ENCODE data around the gene SYNDIG1.

The SYNDIG1 gene

DNA sequence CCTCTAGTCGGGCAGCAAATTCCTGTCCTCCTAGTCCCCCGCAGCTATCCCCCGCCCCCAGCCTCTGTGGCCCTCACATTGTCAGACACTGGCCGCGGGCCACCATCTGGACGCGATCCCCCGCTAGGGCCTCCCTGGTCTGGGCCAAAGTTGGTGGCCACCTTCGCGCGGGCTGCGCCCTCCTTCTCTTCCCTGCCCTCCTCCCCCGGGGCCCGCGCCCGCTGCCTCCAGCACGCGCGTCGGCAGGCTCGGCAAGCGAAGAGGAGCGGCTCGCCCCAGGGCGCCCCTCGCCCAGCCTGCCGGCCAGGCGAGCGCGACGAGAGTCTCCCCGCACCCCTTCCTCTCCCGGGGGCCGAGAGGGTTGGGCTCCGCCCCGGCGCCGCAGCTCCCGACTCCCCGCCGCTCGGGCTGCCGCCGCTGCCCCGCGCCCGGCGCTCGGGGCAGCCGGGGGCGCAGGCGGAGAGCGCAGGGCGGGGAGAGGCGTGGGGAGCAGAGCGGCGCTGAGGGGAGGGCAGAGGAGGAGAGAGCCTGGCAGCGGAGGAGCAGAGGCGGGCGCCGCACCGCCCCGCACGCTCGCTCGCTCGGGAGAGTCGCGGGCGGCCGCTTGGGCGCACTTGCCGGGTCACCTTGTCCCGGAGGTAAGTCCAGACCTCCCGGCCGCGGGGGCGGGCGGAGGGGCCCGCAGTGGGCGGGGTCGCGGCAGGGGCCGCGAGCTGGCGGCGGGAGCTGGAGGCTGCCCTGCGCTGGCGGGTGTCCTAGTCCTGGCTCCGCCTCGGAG lies at the start of gene SYNDIG1:
Gene SYNDIG1, plus strand, starts transcription at position 514 of the 778 bp plus-strand sequence. CDS start 73,469 bp downstream, outside the sequence.
- DNase-seq (ENCODE audit: low spot score): no peak

DNA sequence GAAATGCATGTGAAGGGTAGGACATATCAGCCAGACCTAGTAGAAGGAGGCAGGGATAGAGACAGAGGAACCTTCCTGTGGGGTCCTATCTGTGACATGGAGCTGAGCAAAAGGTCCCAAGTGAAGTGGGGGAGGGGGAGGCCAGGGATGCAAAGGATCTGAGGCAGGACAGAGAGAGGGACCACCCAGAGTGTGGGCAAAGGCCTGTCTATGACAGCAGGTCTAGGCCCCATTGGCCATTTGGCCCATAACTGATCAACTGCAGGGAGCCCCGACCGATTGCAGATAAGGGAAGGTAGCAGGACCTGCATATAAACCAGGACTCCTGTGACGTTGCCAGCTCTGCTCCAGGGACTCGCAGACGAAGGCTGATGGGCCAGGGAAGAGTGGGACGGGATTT lies 49.6 kb upstream of the SYNDIG1 start:
- no peak for DNase-seq (ENCODE audit: low spot score)

DNA sequence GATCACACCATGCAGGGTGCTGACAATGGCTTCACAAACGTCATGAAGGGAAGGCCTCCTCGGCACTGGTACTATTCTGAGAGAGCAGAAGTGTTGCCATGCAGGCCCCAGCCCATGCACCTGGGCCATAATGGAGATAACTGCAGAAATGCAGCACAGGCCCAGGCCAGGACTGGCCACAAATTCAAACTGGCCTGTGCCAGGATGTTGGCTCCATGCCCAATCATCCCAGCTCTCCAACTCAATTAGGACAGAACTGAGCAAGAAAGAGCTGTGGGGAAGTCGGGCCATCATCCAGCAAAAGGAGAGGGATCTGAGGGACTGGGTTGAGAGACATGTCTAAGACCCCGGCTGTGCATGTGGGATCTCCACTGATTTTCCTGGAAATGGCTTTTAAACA lies 48.9 kb upstream of the SYNDIG1 start:
- no peak for DNase-seq (ENCODE audit: low spot score)

DNA sequence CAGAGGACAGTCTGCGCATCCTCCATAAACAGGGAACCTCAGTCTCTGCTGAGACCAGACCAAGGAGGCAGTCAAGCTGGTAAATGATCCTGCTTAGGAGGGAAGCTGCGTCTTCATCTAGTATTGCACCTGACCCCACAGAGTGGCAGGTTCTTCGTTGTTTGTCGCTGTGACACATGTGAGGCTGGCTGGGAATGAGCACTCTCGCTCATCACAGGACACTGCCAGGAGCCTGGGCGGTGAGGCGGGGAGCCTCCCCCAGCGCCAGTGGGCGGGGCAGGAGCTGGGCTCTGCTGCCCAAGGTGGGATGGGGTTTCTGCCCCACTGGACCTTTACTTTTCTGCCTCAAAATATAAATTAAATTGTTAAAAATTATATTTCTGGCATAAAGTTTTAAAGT lies 48.4 kb upstream of the SYNDIG1 start:
- no peak for DNase-seq (ENCODE audit: low spot score)

DNA sequence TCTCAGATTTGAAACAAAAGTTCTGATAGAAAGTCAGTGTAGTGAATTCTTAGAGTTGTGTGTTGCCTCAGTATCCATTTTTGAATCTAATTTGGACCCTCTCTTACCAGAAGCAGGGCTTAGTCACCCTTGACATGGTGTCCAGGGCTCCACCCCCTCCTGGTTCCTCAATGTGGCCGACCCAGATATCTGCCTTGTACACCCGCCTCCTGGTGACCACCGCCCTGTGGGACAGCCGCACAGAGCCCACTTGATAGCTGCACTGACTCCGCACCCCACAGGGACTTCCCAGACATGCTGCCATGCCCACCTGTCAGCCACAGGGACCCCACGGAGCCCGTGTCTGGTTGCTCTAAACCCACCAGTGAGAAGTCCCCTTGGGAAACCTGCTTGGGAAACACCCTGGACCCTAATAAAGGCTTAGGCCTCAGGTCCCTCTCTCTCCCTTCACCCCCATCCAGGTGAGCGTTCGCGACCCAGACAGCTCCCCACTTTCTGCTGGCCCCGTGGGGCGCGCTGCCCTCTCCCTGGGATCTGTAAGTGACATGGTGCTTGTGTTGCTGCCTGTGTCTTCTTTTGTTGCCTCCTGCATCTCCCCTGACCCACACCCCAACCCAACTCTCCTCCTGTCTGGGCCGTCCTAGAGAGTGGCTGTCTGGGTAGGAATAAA lies 47.2 kb upstream of the SYNDIG1 start:
- no peak for DNase-seq (ENCODE audit: low spot score)

DNA sequence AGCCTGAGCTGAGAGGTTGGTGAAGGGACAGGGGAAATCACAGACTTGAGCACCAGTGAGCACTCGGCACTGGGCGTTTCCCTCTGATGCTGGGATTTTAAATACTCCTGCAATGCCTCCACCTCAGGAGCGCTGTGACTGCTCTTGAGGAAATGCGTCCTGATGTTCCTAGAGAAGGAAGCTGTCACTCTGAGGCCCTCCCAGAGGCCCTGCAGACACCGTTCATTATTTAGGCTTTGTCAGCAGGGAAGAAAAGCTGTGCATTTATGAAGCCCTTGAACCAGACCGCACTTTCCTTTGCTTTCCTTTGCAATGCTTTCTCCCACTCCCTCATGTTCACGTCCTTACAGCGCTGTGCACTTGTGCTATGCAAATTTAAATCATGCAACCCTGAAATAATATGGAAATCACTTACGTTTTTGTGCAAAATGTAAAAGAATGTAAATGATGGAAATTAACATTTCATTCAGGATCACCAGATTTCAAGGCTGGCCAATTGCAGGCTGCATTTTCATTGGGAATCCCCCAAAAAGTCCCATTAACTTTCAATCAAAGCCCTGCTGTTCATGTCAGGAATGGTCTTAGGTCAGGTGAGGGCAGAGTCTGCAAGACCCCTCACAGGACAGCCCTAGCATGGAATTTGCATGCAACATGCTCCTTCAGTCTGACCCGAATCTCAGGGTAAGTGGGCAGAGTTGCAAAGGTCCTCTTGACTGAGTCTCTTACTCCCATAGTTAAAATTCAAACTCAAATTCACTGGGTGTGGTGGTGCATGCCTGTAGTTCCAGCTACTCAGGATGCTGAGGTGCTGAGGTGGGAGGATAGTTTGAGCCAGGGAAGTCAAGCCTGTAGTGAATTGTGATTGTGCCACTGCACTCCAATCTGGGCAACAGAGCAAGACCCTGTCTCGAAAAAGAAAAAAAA lies 45.8 kb upstream of the SYNDIG1 start:
- no peak for DNase-seq (ENCODE audit: low spot score)

DNA sequence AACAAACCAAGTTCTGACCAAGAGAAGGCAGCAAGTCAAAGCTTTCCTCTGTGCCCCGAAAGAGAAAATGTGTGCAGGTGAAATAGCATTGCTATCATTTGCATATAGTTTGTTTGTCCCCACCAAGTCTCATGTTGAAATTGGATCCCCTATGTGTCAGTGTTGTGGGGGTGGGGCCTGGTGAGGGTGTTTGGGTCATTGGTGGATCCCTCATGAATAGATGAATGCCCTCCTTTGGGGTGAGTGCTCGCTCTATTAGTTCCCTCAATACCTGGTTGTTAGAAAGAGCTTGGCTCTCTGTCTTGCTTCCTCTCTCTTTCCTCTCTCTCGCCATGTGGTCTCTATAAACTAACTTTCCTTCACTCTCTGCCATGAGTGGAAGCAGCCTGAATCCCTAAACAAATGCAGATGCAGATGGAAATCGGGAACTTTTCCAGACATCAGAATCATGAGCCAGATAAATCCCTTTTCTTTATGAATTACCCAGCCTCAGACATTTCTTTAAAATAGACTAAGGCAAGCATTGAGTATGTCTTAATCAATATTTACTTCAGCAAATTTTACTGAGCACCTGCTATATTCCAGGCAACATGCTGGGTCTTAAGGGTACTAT lies 43.8 kb upstream of the SYNDIG1 start:
- DNase-seq (ENCODE audit: low spot score): no peak

DNA sequence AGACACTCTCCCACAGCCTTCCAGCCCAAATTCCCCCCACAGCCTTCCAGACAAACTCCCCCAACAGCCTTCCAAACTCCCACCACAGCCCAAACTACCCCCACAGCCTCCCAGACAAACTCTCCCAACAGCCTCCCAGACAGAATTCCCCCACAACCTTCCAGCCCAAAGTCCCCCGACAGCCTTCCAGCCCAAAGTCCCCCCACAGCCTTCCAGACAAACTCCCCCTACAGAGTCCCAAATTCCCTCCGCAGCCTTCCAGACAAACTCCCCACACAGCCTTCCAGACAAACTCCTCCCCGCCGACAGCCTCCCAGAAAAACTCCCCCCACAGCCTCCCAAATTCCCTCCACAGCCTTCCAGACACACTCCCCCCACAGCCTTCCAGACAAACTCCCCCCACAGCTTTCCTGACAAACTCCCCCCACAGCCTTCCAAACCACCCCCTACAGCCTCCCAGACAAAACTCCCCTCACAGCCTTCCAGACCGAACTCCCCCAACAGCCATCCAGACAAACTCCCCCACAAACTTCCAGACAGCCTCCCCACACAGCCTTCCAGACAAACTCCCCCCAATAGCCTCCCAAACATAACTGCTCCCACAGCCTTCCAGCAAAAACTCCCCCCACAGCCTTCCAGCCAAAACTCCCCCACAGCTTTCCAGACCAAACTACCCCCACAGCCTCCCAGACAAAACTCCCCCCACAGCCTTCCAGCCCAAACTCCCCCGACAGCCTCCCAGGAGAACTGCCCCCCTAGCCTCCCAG lies 38.0 kb upstream of the SYNDIG1 start:
- DNase-seq (ENCODE audit: low spot score): no peak

DNA sequence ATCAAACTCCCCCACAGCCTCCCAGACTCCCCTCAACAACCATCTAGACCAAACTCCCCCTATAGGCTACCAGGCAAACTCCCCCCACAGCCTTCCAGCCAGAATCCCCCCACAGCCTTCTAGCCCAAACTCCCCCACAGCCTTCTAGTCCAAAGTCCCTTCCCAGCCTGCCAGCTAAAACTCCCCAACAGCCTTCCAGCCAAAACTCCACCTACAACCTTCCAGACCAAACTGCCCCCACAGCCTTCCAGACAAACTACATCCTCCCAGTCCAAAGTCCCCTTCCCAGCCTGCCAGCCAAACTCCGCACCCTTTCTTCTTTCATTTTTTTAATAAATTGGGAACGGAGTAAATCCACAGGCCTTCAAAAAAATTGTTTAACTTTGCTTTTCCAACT lies 37.4 kb upstream of the SYNDIG1 start:
- no peak for DNase-seq (ENCODE audit: low spot score)

DNA sequence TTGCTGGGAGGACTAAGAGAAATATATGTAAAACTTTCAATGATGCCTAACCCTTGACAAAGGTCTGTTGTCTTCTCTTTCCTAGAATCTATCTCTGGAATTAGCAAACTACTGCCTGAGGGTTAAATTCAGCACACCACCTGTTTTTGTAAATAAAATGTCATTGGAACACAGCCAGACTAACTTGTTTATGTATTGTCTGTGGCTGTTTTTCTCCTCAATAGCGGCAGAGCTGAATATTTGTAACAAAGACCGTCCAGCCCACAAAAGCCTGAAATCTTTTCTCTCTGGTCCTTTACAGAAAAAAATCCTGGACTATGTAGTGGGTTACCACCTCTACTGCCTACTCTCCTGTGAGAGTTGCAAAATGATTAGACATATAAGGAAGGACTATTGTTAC lies 33.3 kb upstream of the SYNDIG1 start:
- DNase-seq (ENCODE audit: low spot score): no peak

DNA sequence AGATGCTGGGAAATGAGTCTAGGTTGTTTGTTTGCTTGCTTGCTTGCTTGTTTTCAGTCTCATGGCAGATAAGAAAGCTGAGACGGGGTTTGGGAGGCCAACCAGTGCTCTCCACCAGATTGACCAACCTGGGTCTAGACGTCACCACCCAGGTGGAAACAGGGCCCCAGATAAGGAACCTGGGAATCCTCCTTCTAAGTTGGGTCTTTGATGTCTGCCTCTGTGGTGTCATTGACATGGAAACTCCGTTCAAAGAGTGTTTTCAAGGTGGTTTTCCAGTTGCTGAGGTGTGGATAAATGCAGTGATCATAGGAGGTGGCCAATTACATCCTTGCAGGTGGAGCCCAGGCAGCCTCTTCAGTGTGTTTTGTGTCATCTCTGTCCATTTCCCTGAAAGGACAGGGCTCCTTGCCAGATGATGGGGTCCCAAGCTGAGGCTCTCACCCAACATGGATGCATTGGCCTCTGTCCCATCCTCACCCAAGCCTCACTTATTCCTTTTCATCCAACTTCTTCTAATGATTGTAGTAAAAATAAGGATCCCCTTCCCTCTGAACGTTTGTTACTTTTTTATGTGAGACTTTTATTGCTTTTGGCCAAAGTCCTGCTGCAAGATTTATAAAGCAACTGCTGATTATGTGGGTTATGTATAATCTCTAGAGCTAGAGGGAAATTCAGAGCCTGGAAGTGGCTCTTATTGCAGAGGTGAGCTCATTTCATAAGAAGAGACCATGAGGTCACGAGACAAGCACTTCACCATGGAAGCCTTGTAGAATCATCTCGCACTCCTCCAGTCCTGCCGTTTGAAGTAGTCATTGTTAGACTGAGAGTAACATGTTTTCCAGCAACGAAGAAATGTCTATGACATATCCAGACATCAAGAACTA lies 32.0 kb upstream of the SYNDIG1 start:
- DNase-seq (ENCODE audit: low spot score): no peak

DNA sequence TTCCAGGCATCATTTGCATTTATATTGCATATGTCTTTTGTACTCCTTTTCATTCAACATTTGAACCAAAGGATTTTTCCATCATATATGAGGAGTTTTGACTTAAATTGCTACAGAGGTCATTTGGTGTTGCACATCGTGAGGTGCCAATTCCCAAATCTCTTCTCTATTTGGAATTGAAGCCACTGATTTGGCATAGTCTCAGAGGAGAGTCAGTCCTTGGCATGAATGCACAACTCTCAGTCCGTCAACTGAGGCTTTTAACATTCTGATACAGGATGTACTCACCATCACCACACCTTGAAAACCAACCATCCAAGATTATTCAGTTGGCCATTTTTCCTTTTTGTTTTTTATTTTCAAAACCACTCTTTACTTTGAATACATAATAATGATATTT lies 31.1 kb upstream of the SYNDIG1 start:
- no peak for DNase-seq (ENCODE audit: low spot score)

DNA sequence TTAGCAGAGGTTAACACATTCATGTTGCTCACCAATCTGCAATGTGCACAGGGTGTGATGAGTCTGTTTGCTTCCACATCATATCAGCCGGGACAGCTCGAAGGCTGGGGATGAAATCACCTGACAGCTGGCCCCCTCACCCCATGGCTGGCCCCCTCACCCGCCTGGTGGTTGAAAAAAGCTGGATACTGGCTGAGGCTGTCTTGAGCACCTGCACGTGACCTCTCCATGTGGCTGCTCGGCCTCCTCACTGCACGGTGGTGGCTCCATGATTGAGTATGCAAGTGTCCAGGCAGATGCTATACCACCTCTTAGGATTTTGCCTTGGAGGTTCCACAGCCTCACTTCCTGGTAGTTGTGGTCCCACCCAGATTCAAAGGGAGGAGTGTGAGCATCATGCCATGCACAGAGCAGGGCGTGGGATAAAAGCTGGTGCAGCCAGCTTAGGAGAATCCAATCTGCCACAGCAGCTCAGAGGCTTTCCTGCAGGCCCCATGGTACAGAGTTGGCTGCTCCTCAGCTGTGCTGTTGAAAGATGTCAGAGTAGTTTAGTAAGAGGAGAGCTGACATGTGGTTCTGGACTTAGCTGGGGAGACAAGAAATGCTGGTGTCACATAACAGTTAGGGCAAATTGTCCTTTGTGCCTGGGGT lies 29.6 kb upstream of the SYNDIG1 start:
- DNase-seq (ENCODE audit: low spot score): no peak

DNA sequence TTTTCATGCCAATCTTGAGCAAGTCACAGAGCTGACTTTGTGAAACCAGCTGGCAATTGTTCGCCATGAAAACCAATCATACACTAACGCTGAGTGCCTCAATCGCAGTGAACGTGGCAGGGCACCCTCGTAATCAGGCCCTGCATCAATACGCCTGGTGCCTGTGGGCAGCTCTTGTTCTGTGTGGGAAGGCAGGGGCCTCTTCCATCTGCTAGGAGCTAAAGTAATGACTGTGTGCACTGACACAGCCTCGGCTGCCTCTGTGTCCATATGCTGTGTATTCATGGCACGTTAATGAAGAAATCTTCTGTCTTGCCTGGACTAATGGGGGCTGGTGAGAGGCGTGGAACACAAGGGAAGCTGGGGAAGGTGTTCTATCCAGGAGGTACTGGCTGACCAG lies 27.8 kb upstream of the SYNDIG1 start:
- no peak for DNase-seq (ENCODE audit: low spot score)

DNA sequence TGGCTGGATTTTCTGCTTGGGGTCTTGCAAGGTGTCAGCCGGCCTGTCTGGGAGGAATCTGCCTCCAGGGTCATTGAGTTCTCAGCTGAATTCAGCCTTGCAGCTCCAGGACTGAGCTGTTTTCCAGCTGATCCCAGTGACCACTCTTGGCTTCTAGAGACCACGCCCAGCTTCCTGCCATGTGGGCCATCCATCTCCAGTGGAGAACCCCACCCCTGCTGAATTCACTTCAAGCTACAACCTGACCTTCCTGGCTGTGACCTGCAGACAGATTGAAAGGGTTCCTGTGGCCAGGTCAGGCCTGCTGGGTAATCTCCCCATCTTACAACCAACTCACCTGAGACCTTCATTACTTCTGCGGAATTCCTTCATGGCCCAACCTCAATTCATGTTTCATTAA lies 26.5 kb upstream of the SYNDIG1 start:
- DNase-seq (ENCODE audit: low spot score): no peak

DNA sequence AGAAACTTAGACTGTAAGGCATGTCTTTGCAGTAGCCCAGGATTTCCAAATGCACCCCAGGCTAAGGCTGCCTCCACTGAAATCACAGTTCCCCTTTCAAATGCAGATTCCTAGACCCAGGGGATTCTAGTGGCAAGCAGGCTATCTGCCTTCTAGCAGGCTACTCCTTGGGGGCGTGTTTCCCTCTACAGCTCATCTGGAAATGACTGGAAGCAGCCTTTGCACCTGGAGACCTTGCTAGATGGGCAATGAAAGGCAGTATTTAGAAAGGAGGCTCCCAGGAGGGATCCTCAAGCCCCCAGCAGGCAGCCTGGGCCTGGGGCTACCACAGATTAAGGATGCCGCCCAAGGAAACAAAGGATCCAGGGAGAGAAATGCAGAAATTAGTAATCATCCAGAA lies 26.0 kb upstream of the SYNDIG1 start:
- DNase-seq (ENCODE audit: low spot score): no peak

DNA sequence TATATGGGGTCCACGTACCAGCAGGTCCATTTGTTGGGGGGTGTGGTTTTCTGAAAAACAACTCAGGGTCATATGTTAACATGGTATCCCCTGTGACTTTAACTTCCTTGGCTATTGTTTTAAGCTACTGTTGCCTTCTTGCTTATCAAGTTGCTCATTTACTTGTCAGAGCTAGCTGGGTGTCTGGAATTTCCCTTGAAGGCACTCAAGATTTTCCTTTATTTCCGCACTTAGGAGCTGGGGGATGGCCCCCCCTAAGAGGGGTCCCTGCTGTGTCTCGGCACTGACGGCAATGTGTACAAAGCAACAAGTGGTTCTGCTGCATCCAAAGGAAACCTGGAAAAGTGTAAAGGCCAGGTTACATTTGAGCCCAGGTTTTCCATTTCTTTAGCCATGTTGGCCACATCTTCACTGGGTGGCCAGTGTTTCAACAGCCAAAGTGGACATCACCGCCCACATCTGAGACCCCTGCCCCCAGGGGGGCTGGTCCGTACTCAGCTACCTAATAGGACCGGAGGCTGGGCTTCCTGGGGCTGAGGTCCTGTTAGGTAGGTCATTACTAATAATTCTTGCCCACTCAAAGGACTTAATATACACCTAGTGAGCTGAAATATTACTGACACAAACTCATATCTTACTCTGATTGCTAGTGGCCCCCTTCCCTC lies 24.8 kb upstream of the SYNDIG1 start:
- DNase-seq (ENCODE audit: low spot score): no peak

DNA sequence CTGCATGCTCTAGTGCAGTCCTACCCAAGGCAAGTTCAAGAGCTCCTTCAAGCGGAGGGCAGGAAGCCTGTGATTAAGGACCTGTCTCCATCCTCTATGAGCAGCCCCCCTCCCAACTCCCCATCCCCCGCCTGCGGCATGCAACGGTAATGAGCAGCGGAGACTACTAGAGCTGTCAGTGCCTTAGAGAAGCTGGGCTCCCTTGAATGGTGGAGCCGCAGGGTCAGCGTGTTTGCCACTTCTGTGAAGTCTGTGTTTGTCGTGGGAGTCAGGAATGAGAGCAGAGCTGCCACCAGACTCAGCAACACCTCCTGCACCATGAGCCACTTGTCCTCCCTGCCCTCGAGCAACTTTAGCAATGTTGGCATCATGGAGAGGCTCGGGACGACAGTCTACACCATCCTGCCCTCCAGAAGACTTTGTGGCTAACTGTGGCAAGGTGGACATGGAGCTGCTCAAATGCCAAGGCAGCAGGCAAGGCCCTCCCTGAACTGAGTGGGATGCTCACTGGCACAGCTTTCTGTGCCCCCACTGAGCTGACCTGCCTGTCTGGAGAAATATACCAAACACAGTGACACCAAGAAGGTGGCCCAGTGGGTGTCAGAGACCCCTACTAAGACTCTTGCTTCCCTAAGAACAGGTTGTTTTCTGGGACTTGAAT lies 23.8 kb upstream of the SYNDIG1 start:
- DNase-seq (ENCODE audit: low spot score): no peak

DNA sequence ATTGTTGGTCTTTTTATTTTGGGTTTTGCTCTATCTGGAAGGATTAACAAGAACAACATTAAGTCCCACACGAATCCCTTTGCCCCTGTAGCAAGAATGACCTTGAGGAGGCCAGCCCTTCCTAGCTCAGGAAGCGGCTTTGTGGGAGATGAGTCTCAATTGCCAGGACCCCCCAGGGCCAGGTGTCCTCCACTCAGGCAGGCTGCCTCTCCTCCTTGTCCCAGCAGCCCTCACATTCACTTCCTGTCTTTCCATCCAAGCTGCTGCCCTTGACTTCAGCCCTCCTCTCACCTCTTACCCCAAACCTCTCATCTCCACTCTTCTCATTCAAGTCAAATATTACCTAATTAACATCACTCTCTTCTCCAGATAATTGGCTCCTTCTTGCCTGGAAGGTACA lies 22.6 kb upstream of the SYNDIG1 start:
- no peak for DNase-seq (ENCODE audit: low spot score)

Measured in RKO (cell line).